ENCODE measurements around the gene DIRAS1.

Gene DIRAS1

GRCh38 chr19:2761309-2761677, 40.1 kb upstream of the DIRAS1 start:
- in situ Hi-C loops (cut with HindIII; ENCODE audit: low sequenced_read_pairs) = no loop called here
- TF ChIP-seq, protein P1, sequence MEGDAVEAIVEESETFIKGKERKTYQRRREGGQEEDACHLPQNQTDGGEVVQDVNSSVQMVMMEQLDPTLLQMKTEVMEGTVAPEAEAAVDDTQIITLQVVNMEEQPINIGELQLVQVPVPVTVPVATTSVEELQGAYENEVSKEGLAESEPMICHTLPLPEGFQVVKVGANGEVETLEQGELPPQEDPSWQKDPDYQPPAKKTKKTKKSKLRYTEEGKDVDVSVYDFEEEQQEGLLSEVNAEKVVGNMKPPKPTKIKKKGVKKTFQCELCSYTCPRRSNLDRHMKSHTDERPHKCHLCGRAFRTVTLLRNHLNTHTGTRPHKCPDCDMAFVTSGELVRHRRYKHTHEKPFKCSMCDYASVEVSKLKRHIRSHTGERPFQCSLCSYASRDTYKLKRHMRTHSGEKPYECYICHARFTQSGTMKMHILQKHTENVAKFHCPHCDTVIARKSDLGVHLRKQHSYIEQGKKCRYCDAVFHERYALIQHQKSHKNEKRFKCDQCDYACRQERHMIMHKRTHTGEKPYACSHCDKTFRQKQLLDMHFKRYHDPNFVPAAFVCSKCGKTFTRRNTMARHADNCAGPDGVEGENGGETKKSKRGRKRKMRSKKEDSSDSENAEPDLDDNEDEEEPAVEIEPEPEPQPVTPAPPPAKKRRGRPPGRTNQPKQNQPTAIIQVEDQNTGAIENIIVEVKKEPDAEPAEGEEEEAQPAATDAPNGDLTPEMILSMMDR (IDR thresholded peaks at IDR 0.05; ENCODE audit: low read depth, low read length, missing control alignments) = no peak
- no peak for DNase-seq (ENCODE audit: low read depth)
- no peak overlapping the region for H3K4me3 ChIP-seq (ENCODE audit: low read depth, low read length)

- TF ChIP-seq, protein P1 (IDR thresholded peaks at IDR 0.05; ENCODE audit: low read depth, low read length, missing control alignments) = no peak
- in situ Hi-C loops (cut with HindIII; ENCODE audit: low sequenced_read_pairs) = loop anchor here (5.0 kb wide), 1 partner anchor 63 kb away; no protein-coding TSS in a partner anchor
These were observed 38.8 kb upstream of the DIRAS1 start for GRCh38 chr19:2759965-2760364.

GRCh38 chr19:2759362-2759761, 38.2 kb upstream of the DIRAS1 start:
- in situ Hi-C loops (cut with HindIII; ENCODE audit: low sequenced_read_pairs) = loop anchor here (5.0 kb wide), 1 partner anchor 62 kb away; no protein-coding TSS in a partner anchor
- no peak overlapping the region for H3K4me3 ChIP-seq (ENCODE audit: low read depth, low read length)
- DNase-seq (ENCODE audit: low read depth) = no peak
- TF ChIP-seq, protein P1 (IDR thresholded peaks at IDR 0.05; ENCODE audit: low read depth, low read length, missing control alignments) = no peak

More at GRCh38 chr19:2759965-2760364, 38.8 kb upstream of the DIRAS1 start:
- no peak overlapping the region for H3K4me3 ChIP-seq (ENCODE audit: low read depth, low read length)
- no peak for DNase-seq (ENCODE audit: low read depth)

DNA sequence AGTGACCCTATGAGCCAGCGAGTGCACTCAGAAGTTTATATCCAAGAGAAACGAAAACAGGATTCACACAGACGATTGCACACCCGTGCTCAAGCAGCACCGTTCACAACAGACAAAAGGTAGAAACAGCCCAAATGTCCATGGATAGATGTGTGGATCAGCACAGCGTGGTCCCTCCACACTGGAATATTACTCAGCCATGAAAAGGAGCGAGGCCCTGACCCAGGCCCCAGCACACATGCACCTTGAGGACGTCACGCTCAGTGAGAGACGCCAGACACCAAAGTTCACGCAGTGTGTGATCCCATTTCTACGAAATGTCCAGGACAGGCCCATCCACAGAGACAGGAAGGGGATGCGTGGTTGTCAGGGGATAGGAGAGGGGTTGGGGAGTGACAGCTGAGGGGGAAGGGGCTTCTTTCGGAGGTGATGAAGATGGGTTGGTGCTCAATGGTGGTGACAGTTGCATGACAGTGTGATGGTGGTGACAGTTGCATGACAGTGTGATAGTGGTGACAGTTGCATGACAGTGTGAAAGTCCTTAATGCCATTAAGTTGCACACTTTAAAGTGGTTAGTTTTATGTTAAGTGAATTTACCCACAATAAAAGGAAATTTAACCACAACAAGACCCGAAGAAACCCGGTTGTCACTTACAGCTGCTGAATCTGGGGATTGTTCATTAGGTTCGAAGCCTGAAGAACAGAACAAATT, 37.6 kb upstream of the DIRAS1 start:
- DNase-seq (ENCODE audit: low read depth) = no peak
- in situ Hi-C loops (cut with HindIII; ENCODE audit: low sequenced_read_pairs) = loop anchor here (5.0 kb wide), 1 partner anchor 61 kb away; no protein-coding TSS in a partner anchor
- TF ChIP-seq, protein P1 (IDR thresholded peaks at IDR 0.05; ENCODE audit: low read depth, low read length, missing control alignments) = no peak
- H3K4me3 ChIP-seq (ENCODE audit: low read depth, low read length) = no peak overlapping the region

GRCh38 chr19:2756921-2757881, 36.0 kb upstream of the DIRAS1 start:
- DNase-seq (ENCODE audit: low read depth) = no peak
- in situ Hi-C loops (cut with HindIII; ENCODE audit: low sequenced_read_pairs) = loop anchor here (5.0 kb wide), 1 partner anchor 60 kb away; no protein-coding TSS in a partner anchor
- TF ChIP-seq, protein P1 (IDR thresholded peaks at IDR 0.05; ENCODE audit: low read depth, low read length, missing control alignments) = no peak
- no peak overlapping the region for H3K4me3 ChIP-seq (ENCODE audit: low read depth, low read length)

- no peak for DNase-seq (ENCODE audit: low read depth)
- in situ Hi-C loops (cut with HindIII; ENCODE audit: low sequenced_read_pairs) = loop anchor here (5.0 kb wide), 1 partner anchor 59 kb away; no protein-coding TSS in a partner anchor
- TF ChIP-seq, protein P1 (IDR thresholded peaks at IDR 0.05; ENCODE audit: low read depth, low read length, missing control alignments) = no peak
- no peak overlapping the region for H3K4me3 ChIP-seq (ENCODE audit: low read depth, low read length)
These were observed 35.3 kb upstream of the DIRAS1 start for GRCh38 chr19:2756477-2756876.

All from astrocyte of the cerebellum (primary cell).